Central memory CD4-positive, alpha-beta T cell (primary cell): ENCODE data around the gene MYO7A.

Experiments
- DNase-seq: peaks from one replicate; pipeline ENCODE4 v3.0.0; 2022

The MYO7A gene

GRCh38 chr11:77202941-77203900 is 75.2 kb downstream of the MYO7A start:
- no peak for DNase-seq

GRCh38 chr11:77203901-77204753 is 76.1 kb downstream of the MYO7A start:
- DNase-seq = no peak

GRCh38 chr11:77204754-77205466 is 76.9 kb downstream of the MYO7A start:
- no peak for DNase-seq

- DNase-seq = no peak
Measured at GRCh38 chr11:77205467-77206263, 77.6 kb downstream of the MYO7A start.

GRCh38 chr11:77206264-77207018 is 78.4 kb downstream of the MYO7A start:
- DNase-seq = no peak

- DNase-seq = no peak
Measured at GRCh38 chr11:77207019-77207485, 79.0 kb downstream of the MYO7A start.

- DNase-seq = no peak
Measured at GRCh38 chr11:77207618-77208313, 79.7 kb downstream of the MYO7A start.

- DNase-seq = no peak
Measured at GRCh38 chr11:77208535-77208934, 80.5 kb downstream of the MYO7A start.

- DNase-seq = no peak
Measured at GRCh38 chr11:77209663-77210062, 81.6 kb downstream of the MYO7A start.

GRCh38 chr11:77211040-77211451 is 83.0 kb downstream of the MYO7A start:
- DNase-seq = no peak

GRCh38 chr11:77211594-77212251 is 83.7 kb downstream of the MYO7A start:
- DNase-seq = no peak

- DNase-seq = no peak
Measured at GRCh38 chr11:77212314-77213007, 84.4 kb downstream of the MYO7A start.

- no peak for DNase-seq
Measured at GRCh38 chr11:77213029-77213579, 85.1 kb downstream of the MYO7A start.

- DNase-seq = no peak
Measured at GRCh38 chr11:77213589-77214428, 85.8 kb downstream of the MYO7A start.

GRCh38 chr11:77214557-77214956 is 86.5 kb downstream of the MYO7A start:
- DNase-seq = no peak

- no peak for DNase-seq
Measured at GRCh38 chr11:77215106-77215505, 87.1 kb downstream of the MYO7A start.

GRCh38 chr11:77217156-77217555 is 89.1 kb downstream of the MYO7A start:
- no peak for DNase-seq

GRCh38 chr11:77223797-77224196 is 95.8 kb downstream of the MYO7A start:
- DNase-seq = no peak
